GM18951 (cell line): ENCODE results near the gene YIPF4.
"Not testable (repeated sequence)": the region's sequence is repeated elsewhere in the genome, so short reads cannot be mapped to it uniquely, and the experiment has no call there.

Source experiments
- POLR2A ChIP-seq: IDR thresholded peaks from 4 replicates; pipeline ENCODE4 v1.6.1; 2011; ENCODE audit warnings: mild to moderate bottlenecking; ENCODE audit not compliant: insufficient read length, insufficient read depth; ENCODE audit errors: extremely low read depth
- in situ Hi-C: fragments of 300-500 bp; cut with MboI; formaldehyde crosslinking; loops from one replicate; pipeline ENCODE4 v1.12.0; 2022; ENCODE audit warnings: low sequenced_read_pairs, mixed read lengths, inconsistent platforms; ENCODE audit not compliant: unreplicated experiment

The YIPF4 gene

DNA sequence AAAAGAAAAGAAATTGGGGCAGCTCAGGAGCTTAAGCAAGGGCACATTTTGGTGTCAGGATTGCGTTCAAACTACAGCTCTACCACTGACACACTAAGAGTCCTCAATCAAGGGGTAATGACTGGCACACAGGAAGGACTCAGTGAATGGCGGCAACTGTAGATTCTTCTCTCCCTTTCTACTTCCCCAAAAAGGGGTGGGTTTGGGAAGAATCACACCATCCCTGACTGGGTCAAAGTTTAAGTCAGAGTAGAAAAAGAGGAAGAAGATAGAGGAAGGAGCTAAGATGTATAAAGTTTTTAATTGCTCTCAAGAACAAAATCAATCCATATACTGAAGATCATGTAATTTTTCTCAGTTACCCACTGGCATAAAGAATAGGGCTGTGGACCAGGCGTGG lies 15.6 kb upstream of the YIPF4 start:
- in situ Hi-C loops = no loop called here
- TF ChIP-seq POLR2A = no peak

GRCh38 chr2:32264422-32265105 lies 13.1 kb upstream of the YIPF4 start, which contains the start of gene NLRC4:
NLRC4 (minus strand) TSS chr2:32264886; CDS start chr2:32256775, 8,111 bp downstream.
- TF ChIP-seq POLR2A = no peak
- in situ Hi-C loops = no loop called here

DNA sequence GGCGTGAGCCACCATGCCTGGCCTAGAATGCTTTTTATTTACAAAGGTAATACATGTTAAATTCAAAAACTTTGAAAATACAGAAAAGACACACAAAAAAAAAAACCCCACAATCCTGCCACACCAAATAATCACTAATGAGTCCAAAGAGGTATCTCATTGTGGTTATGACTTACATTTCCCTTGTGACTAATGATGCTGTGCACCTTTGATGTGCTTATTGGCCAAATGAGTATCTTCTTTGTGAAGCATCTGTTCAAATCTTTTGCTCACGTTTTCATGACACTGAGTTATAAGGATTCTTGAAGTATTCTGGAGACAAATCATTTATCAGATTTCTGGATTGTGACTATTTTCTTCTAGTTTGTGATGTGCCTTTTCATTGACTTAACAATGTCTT lies 6.6 kb upstream of the YIPF4 start:
- no peak for TF ChIP-seq POLR2A
- in situ Hi-C loops = no loop called here

DNA sequence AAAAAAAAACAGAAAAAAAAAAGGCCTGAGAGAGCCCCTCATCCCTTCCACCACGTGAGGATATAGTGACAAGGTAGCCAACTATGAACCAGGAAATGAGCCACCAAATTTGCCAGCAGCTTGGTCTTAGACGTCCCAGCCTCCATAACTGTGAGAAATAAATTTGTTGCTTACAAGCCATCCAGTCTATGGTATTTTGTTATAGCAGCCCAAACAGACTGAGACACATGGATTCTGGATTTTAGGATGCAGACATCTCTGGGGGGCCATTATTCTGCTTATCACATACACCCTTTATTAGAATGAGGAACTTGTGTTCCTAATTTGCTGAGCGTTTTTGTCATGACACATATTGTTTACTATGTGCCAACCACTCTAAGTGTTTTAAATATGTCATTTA lies 5.4 kb upstream of the YIPF4 start:
- in situ Hi-C loops = no loop called here
- TF ChIP-seq POLR2A = no peak

DNA sequence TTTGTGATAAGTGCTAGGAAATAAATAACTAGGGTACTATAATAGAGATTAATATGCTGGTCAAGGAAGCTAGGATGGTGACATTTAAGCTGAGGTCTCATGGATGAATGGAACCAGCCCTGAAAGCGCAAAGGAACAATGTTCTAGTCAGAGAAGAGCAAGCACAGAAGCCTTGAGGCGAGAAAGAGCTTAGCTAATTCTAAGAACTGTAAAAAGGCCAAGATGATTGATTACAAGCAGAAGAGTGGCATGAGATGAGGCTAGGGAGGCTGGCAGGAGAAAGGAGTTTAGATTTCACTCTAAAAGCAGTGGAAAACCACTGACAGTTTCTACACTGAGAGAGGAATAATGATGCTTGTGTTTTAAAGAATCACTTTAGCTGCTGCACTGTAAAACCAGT lies 3.4 kb upstream of the YIPF4 start:
- in situ Hi-C loops = no loop called here
- TF ChIP-seq POLR2A = no peak

- in situ Hi-C loops = not testable (repeated sequence)
These were observed 1.9 kb upstream of the YIPF4 start for GRCh38 chr2:32275790-32276189.

DNA sequence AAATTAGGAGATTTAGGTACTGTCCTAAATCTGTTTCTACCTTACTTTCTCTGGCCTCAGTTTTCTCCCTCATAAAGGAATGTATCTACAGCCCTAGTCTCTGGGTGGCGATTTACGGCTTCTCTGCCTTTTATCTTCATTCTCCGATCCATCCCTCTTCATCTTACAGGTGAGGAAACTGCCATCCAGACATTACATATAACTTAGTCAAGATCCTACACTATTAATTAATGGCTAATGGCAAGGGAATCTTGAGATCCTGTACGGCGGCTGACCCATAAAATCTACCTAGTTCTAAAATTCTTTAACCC lies 386 bp upstream of the YIPF4 start:
- in situ Hi-C loops = no loop called here
- no peak for TF ChIP-seq POLR2A

GRCh38 chr2:32278478-32278853 lies 762 bp downstream of the YIPF4 start:
- no peak for TF ChIP-seq POLR2A
- in situ Hi-C loops = no loop called here

- TF ChIP-seq POLR2A = no peak
- in situ Hi-C loops = no loop called here
These were observed 6.6 kb downstream of the YIPF4 start for GRCh38 chr2:32284321-32284720.

DNA sequence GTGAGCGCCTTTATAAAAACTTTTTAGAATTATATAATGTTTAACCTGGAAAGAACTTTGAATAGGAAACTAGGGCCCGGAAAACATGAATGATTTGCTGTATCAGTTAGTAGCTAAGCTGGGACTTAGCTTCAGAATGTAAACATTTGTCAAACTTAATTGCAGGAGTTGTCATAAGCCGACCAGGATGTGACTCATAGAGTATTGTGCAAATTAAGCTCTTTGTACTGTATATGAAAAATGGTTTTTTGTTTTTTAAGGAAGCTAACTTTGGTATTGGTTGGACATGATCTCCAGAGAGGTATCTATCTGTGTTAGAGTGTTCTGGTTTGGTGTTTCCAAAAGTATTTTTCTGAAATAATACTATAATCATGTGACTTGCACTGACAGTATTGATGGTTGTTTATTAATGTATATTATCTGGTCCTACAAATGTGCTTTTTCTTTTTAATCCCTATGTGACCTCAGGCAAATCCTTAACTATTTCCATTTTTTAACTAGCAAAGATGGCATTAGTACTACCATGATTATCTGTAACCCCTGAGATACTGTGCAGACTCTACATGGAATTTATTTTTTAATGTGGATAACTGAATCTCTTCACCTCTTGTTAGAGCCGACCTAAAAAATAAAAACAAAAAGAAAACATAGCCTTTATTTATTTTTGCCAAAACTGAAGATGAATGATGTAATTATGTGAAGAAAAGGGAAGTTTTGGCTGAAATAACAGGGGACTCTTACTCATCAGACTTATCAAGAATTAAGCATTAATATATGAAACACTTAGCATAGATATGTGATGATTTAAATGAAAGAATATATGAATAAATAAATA lies 11.7 kb downstream of the YIPF4 start:
- no peak for TF ChIP-seq POLR2A
- in situ Hi-C loops = no loop called here

GRCh38 chr2:32290000-32290339 lies 12.3 kb downstream of the YIPF4 start:
- no peak for TF ChIP-seq POLR2A
- in situ Hi-C loops = no loop called here

- no peak for TF ChIP-seq POLR2A
- in situ Hi-C loops = no loop called here
These were observed 14.0 kb downstream of the YIPF4 start for GRCh38 chr2:32291746-32292145.

- in situ Hi-C loops = not testable (repeated sequence)
These were observed 15.8 kb downstream of the YIPF4 start for GRCh38 chr2:32293493-32293892.

GRCh38 chr2:32293966-32294562 lies 16.4 kb downstream of the YIPF4 start:
- in situ Hi-C loops = not testable (repeated sequence)

DNA sequence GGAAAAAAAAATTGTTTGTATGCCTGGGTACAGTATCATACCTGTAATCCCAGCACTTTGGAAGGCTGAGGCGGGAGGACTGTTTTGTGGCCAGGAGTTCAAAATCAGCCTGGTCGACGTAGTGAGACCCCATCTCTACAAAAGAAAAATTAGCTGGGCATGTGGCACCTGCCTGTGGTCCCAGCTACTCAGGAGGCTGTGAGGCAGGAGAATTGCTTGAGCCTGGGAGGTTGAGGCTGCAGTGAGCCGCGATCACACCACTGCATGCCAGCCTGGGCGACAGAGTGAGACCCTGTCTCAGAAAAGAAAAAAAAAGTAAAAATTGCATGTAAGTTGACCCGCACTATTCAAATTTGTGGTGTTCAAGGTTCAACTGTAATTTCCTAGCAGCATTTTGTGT lies 32.9 kb downstream of the YIPF4 start:
- no peak for TF ChIP-seq POLR2A
- in situ Hi-C loops = no loop called here

- TF ChIP-seq POLR2A = no peak
- in situ Hi-C loops = no loop called here
These were observed 37.2 kb downstream of the YIPF4 start for GRCh38 chr2:32314886-32315285.

DNA sequence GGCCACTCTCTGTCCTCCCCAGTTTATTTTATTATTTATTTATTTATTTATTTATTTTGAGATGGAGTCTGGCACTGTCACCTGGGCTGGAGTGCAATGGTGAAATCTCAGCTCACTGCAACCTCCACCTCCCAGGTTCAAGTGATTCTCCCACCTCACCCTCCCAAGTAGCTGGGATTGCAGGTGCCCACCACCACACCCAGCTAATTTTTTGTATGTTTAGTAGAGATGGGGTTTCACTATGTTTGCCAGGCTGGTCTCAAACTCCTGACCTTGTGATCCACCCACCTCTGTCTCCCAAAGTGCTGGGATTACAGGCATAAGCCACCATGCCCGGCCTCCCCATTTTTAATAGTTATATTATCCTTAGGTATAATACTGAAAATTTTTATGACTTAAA lies 51.0 kb downstream of the YIPF4 start:
- in situ Hi-C loops = not testable (repeated sequence)

GRCh38 chr2:32329180-32329980 lies 51.7 kb downstream of the YIPF4 start:
- in situ Hi-C loops = not testable (repeated sequence)
